HG03521 (cell line): ENCODE data around the gene PIPOX.

Experiments used
- ATAC-seq: cut with Tn5 transposase; IDR thresholded peaks from one replicate; pipeline ENCODE4 v1.9.1; 2021; ENCODE audit warnings: mild to moderate bottlenecking, moderate library complexity; ENCODE audit not compliant: unreplicated experiment

Gene PIPOX

GRCh38 chr17:29094101-29094708 lies 51.3 kb downstream of the PIPOX start:
- no peak for ATAC-seq

GRCh38 chr17:29095439-29095838 lies 52.5 kb downstream of the PIPOX start:
- no peak for ATAC-seq

GRCh38 chr17:29096094-29096493 lies 53.2 kb downstream of the PIPOX start:
- ATAC-seq = no peak

GRCh38 chr17:29099527-29099926 lies 56.6 kb downstream of the PIPOX start:
- ATAC-seq = no peak

GRCh38 chr17:29100296-29100695 lies 57.4 kb downstream of the PIPOX start:
- ATAC-seq = no peak

GRCh38 chr17:29102046-29102445 lies 59.1 kb downstream of the PIPOX start:
- ATAC-seq = no peak

GRCh38 chr17:29102741-29103181 lies 59.8 kb downstream of the PIPOX start:
- ATAC-seq = no peak

- no peak for ATAC-seq
Measured at GRCh38 chr17:29103341-29103740, 60.4 kb downstream of the PIPOX start.
